Pancreas (tissue), 10 donors: ENCODE data around the gene CCDC92. TPM values are rescaled to one million over a fixed set of nuclear protein-coding genes. Genes with fewer than 3 reads are reported as not detected.

Experiments used
- ATAC-seq, 4 donors: fragments of 200-7000 bp; cut with Tn5 transposase; one replicate each; pipeline versions ENCODE4 v1.8.0 to v1.9.1; 2020; ENCODE audit warnings: mild to moderate bottlenecking in 4 of 4, moderate library complexity in 4 of 4
- DNase-seq, 6 donors: peaks; one replicate each; pipeline ENCODE4 v3.0.0-alpha.2; 2020
- FAIRE-seq: peaks from 2 replicates; lab custom pipeline; 2012; peaks lifted over from hg19 to GRCh38; lab: Jason Lieb, UNC
- H3K27ac ChIP-seq, 4 donors: fragments of 200-600 bp; sonication (generic); 1 replicate in 3 of 4; 2 replicates in 1 of 4; pipeline versions ENCODE4 v1.5.0 to v1.8.0; 2020
- H3K27me3 ChIP-seq, 4 donors: fragments of 200-600 bp; one replicate each; pipeline ENCODE4 v1.8.0; 2021
- H3K36me3 ChIP-seq, 3 donors: fragments of 200-600 bp; sonication (generic) in 1 of 3; one replicate each; pipeline versions ENCODE4 v1.5.0 to v1.8.0; 2020 to 2021
- H3K4me1 ChIP-seq, 3 donors: fragments of 200-600 bp; one replicate each; pipeline ENCODE4 v1.8.0; 2021
- H3K4me3 ChIP-seq, 4 donors: fragments of 200-600 bp; sonication (generic) in 2 of 4; one replicate each; pipeline versions ENCODE4 v1.5.0 to v1.8.0; 2020 to 2021
- H3K9me3 ChIP-seq, 4 donors: fragments of 200-600 bp; one replicate each; pipeline ENCODE4 v1.8.0; 2021
- CTCF ChIP-seq, 4 donors: fragments of 200-600 bp; sonication (generic) in 3 of 4; IDR thresholded peaks; one replicate each; pipeline versions ENCODE4 v1.5.0 to v1.8.0; 2021; ENCODE audit warnings: antibody characterized with exemption in 4 of 4
- WGBS, 2 donors: extraction: QIAGEN DNeasy Blood & Tissue Kit; methylation state at CpG; one replicate each; pipeline ENCODE4 v1.1.7; 2013; 5-methylcytosine and 5-hydroxymethylcytosine counted together
- intact Hi-C, 3 donors: fragments of 100-400 bp; cut with DNase I; formaldehyde crosslinking; loops; one replicate each; pipeline versions ENCODE4 v1.11.1 to v1.14.2; 2022
- polyA plus RNA-seq, 2 donors: library from polyadenylated mRNA; stranded (reverse); fragments of 200-250 nt; gene quantifications; one replicate each; pipeline ENCODE4 v1.2.3, GENCODE V29; 2013
- total RNA-seq, 6 donors: library from RNA; stranded (reverse); fragmentation: NEBNext Ultra II Directional in 4 of 6; extraction: Animal tissue kit (Norgen Biotek cat#: 25700) in 4 of 6; gene quantifications; one replicate each; pipeline versions ENCODE4 v1.2.1 to v1.2.4, GENCODE V29; 2021 to 2023
- donor health status: healthy with polysubstance abuse.
- donor health status: DM: no; HTN: no; CAD: no; lungs with moderate emphysema.
- donor health status: DM: no; HTN: no; CAD: no.
- donor health status: control.
- donor health status: control.
- donor health status: Bipolar disorder and iron deficiency.
- donor health status: DM: yes; HTN: yes; CAD: no.
- donor health status: DM: no; HTN: no; CAD: no.
- donor health status: DM: no; HTN: no; CAD: no.
- donor health status: DM: yes; HTN: yes; CAD: no.

The CCDC92 gene
- total and polyA plus RNA-seq, 8 donors: 9.2 to 29.4 (median 12.0) TPM

DNA sequence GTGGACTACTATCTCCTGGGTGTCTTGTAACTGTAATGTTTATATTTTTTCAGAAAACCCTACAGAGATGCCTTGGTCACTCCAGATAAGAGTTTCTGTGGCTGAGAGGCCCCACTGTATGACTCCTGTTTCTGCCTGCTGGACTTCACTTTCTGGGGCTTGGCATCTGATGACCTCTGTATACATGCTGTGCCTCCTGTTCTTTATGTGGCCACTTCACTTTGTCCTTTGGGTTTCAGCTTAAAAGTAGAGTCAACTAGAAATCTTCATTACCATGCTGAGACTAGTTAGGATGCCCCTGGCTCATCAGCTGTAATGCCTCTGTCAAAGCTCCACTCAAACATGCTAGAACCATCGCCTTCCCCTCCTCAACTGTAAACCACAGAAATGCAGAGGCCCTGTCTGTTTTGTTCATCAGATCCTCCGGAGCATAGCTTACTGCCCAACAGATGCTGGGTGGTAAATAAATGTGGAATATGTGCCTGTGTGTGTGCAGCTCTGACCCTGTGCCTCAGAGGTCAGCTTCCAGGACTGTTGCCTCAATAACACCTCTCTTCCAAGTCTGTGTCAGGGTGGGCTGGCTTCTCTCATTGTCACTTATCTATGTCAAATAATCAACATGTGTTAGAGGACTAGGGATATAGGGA is 25.8 kb upstream of the CCDC92 start:
- ATAC-seq: no peak
- H3K27ac ChIP-seq: no peak overlapping the region
- intact Hi-C loops: no loop called here
- no peak for DNase-seq
- WGBS, 2 donors: 90 to 95% methylated on average over 2 of the region's 2 CpGs
- no peak for TF ChIP-seq CTCF (IDR thresholded peaks at IDR 0.05)
- H3K9me3 ChIP-seq: no peaks in the 10 kb centered on the region
- no peak overlapping the region for H3K4me3 ChIP-seq
- no peak for FAIRE-seq
- H3K27me3 ChIP-seq: no peaks in the 10 kb centered on the region
- peaks cover 0 to 8% (median 0%) of the 10 kb centered on the region in 3 donors for H3K36me3 ChIP-seq
- peaks cover 0 to 14% (median 0%) of the 10 kb centered on the region in 3 donors for H3K4me1 ChIP-seq

DNA sequence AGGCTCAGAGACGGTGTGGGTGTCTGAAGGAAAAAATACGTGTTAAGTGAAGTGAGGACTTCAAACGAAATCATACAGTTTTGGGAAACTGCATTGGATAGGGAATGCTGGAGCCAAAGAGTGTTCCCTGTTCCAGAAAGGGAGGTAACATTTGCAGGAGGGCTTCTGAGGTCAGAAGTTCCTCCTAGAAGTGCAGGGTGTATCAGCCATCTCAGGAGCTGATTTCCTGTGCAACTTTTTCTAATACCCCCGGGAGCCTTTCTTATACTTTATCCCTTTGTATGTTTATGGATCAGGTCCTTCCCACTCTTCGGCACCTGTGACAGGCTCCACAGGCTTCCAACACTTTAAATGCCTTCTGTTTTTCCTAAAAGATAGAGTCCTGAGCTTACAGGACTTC is 25.3 kb upstream of the CCDC92 start:
- ATAC-seq: no peak
- H3K36me3 ChIP-seq: peaks cover 0 to 8% (median 0%) of the 10 kb centered on the region in 3 donors
- H3K4me3 ChIP-seq: no peak overlapping the region
- H3K4me1 ChIP-seq: peaks cover 0 to 19% (median 5%) of the 10 kb centered on the region in 3 donors
- H3K9me3 ChIP-seq: no peaks in the 10 kb centered on the region
- no peak overlapping the region for H3K27ac ChIP-seq
- intact Hi-C loops: no loop called here
- FAIRE-seq: no peak
- no peak for TF ChIP-seq CTCF (IDR thresholded peaks at IDR 0.05)
- DNase-seq: no peak
- 74% methylated on average over 5 of the region's 5 CpGs for WGBS, 2 donors
- H3K27me3 ChIP-seq: no peaks in the 10 kb centered on the region

DNA sequence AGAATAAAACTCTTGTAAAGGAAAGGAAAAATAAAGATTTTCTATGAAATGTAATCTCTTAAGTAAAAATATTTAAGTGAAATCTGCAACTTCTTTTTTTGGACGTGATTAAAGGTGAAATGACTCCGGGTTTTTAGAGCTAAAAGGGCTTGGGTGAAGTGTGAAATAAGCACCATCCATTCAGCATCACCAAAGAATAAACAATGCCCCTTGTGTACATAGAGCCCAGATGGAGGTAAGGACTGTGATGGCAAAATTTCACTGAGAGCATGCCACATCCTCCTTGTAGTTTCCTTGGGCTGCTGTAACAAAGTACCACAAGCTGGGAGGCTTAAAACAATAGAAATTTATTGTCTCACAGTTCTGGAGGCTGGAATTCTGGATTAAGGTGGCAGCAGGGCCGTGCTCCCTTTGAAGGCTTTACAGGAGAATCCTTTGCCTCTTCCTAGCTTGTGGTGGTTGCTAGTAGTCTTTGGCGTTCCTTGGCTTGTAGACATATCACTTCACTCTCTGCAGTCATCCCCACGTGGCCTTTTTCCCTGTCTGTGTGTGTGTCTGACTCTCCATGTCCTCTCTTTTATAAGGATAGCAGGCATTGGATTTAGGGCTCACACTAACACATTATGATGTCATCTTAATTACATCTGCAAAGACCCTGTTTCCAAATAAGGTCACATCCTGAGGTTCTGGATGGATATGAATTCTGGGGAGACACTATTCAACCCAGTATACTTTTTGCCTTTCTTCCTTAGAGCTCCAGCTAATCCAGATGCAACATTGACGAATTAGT is 24.6 kb upstream of the CCDC92 start:
- peaks cover 0 to 26% (median 5%) of the 10 kb centered on the region in 3 donors for H3K4me1 ChIP-seq
- H3K9me3 ChIP-seq: no peaks in the 10 kb centered on the region
- H3K27me3 ChIP-seq: no peaks in the 10 kb centered on the region
- no peak for TF ChIP-seq CTCF (IDR thresholded peaks at IDR 0.05)
- intact Hi-C loops: no loop called here
- H3K27ac ChIP-seq: no peak overlapping the region
- no peak for ATAC-seq
- peaks cover 0 to 8% (median 0%) of the 10 kb centered on the region in 3 donors for H3K36me3 ChIP-seq
- H3K4me3 ChIP-seq: no peak overlapping the region
- FAIRE-seq: no peak
- WGBS, 2 donors: 77 to 82% methylated on average over 6 of the region's 6 CpGs
- no peak for DNase-seq

- FAIRE-seq (no peak), ATAC-seq (no peak), DNase-seq (no peak)
- no peak for TF ChIP-seq CTCF (IDR thresholded peaks at IDR 0.05)
- WGBS, 2 donors: 80 to 83% methylated on average over 6 of the region's 6 CpGs
- H3K4me1 ChIP-seq: peaks cover 0 to 31% (median 6%) of the 10 kb centered on the region in 3 donors
- intact Hi-C loops: no loop called here
- no peaks in the 10 kb centered on the region for H3K27me3 ChIP-seq
- no peak overlapping the region for H3K4me3 ChIP-seq
- H3K9me3 ChIP-seq: no peaks in the 10 kb centered on the region
- H3K36me3 ChIP-seq: peaks cover 0 to 5% (median 0%) of the 10 kb centered on the region in 3 donors
- H3K27ac ChIP-seq: no peak overlapping the region
These were observed 23.9 kb upstream of the CCDC92 start for GRCh38 chr12:123996581-123996980.
